Testis (tissue), 3 donors: ENCODE results near the gene LGALS4. TPM values are rescaled to one million over a fixed set of nuclear protein-coding genes. Genes with fewer than 3 reads are reported as not detected.

Experiments
- DNase-seq: peaks from one replicate; pipeline ENCODE4 v3.0.0-alpha.2; 2019
- H3K27ac ChIP-seq, 2 donors: fragments of 200-600 bp; sonication (generic); one replicate each; pipeline ENCODE4 v1.5.1; 2019
- H3K27me3 ChIP-seq: fragments of 200-600 bp; sonication (generic); one replicate; pipeline ENCODE4 v1.5.1; 2019
- H3K36me3 ChIP-seq: fragments of 200-600 bp; sonication (generic); one replicate; pipeline ENCODE4 v1.5.1; 2017; ENCODE audit warnings: low read depth; ENCODE audit errors: missing control alignments
- H3K4me1 ChIP-seq: fragments of 200-600 bp; sonication (generic); one replicate; pipeline ENCODE4 v1.5.1; 2019
- H3K4me3 ChIP-seq, 2 donors: fragments of 200-600 bp; sonication (generic); one replicate each; pipeline ENCODE4 v1.5.1; 2017 to 2019
- H3K9me3 ChIP-seq: fragments of 200-600 bp; sonication (generic); one replicate; pipeline ENCODE4 v1.5.1; 2017
- CTCF ChIP-seq, 3 experiments: fragments of 450-650 bp in 2 of 3; fragments of 200-600 bp in 1 of 3; sonication (generic) in 1 of 3; IDR thresholded peaks; one replicate each; pipeline ENCODE4 v1.5.1; 2016 to 2019; ENCODE audit warnings: antibody characterized with exemption in 3 of 3, mild to moderate bottlenecking in 2 of 3, moderate library complexity in 1 of 3
- POLR2A ChIP-seq: fragments of 450-650 bp; IDR thresholded peaks from one replicate; pipeline ENCODE4 v1.6.1; 2017; ENCODE audit warnings: antibody characterized with exemption, mild to moderate bottlenecking, moderate library complexity
- WGBS, 2 donors: methylation state at CpG; one replicate each; pipeline ENCODE4 v1.1.5; 2018; 5-methylcytosine and 5-hydroxymethylcytosine counted together
- intact Hi-C: fragments of 100-400 bp; cut with DNase I; formaldehyde crosslinking; loops from one replicate; pipeline ENCODE4 v1.15.1; 2023; ENCODE audit warnings: low total_unique reads
- polyA plus RNA-seq: library from polyadenylated mRNA; stranded (reverse); fragments of 350-450 nt; fragmentation: Illumina TruSeq; extraction: RNeasy Lipid Tissue Mini Kit (QIAGEN cat#74804); gene quantifications from one replicate; pipeline ENCODE4 v1.2.3, GENCODE V29; 2014; ENCODE audit warnings: low read depth, low replicate concordance; ENCODE audit not compliant: insufficient read depth
- total RNA-seq, 2 donors: library from RNA; depleted of rRNA; stranded (reverse); fragments of >200 nt; gene quantifications; one replicate each; pipeline ENCODE4 v1.2.3, GENCODE V29; 2016

The LGALS4 gene
- total and polyA plus RNA-seq, 3 donors from 2014 or later: 1.6 to 1.9 (median 1.6) TPM

- no peaks in the 10 kb centered on the region for H3K27me3 ChIP-seq
- peaks cover 6% of the 10 kb centered on the region for H3K4me1 ChIP-seq
- no peaks in the 10 kb centered on the region for H3K9me3 ChIP-seq
- H3K36me3 ChIP-seq: no peaks in the 10 kb centered on the region
- H3K27ac ChIP-seq: no peak overlapping the region
- 76 to 84% methylated on average over 2 to 6 of the region's 6 CpGs for WGBS, 2 donors
- DNase-seq: no peak
- TF ChIP-seq POLR2A (no peak), CTCF (IDR thresholded peaks at IDR 0.05) (no peak)
- intact Hi-C loops: no loop called here
- no peak overlapping the region for H3K4me3 ChIP-seq
These were observed 24.4 kb upstream of the LGALS4 start for GRCh38 chr19:38836983-38837626.

GRCh38 chr19:38836159-38836982 is 23.6 kb upstream of the LGALS4 start:
- no peak overlapping the region for H3K4me3 ChIP-seq
- WGBS, 2 donors: 63 to 66% methylated on average over 8 of the region's 8 CpGs
- intact Hi-C loops: no loop called here
- no peak for DNase-seq
- no peaks in the 10 kb centered on the region for H3K27me3 ChIP-seq
- peaks cover 7% of the 10 kb centered on the region for H3K4me1 ChIP-seq
- TF ChIP-seq CTCF (IDR thresholded peaks at IDR 0.05) (no peak), POLR2A (no peak)
- no peaks in the 10 kb centered on the region for H3K36me3 ChIP-seq
- H3K27ac ChIP-seq: no peak overlapping the region
- H3K9me3 ChIP-seq: no peaks in the 10 kb centered on the region

- Histone ChIP-seq H3K4me3 (no peak overlapping the region), H3K27ac (no peak overlapping the region), H3K9me3 (no peaks in the 10 kb centered on the region), H3K27me3 (no peaks in the 10 kb centered on the region), H3K36me3 (no peaks in the 10 kb centered on the region), H3K4me1 (peaks cover 15% of the 10 kb centered on the region)
- 92 to 93% methylated on average over 6 of the region's 6 CpGs for WGBS, 2 donors
- TF ChIP-seq POLR2A: no peak
- TF ChIP-seq CTCF (IDR thresholded peaks at IDR 0.05): no peak
- intact Hi-C loops: no loop called here
- DNase-seq: no peak
These were observed 21.8 kb upstream of the LGALS4 start for GRCh38 chr19:38834590-38834989.

GRCh38 chr19:38834104-38834490 is 21.4 kb upstream of the LGALS4 start:
- intact Hi-C loops: no loop called here
- H3K36me3 ChIP-seq: no peaks in the 10 kb centered on the region

More at GRCh38 chr19:38834104-38834490, 21.4 kb upstream of the LGALS4 start:
- H3K4me1 ChIP-seq: peaks cover 15% of the 10 kb centered on the region
- H3K4me3 ChIP-seq: no peak overlapping the region
- 94 to 95% methylated on average over 4 of the region's 4 CpGs for WGBS, 2 donors
- no peak for DNase-seq
- no peak for TF ChIP-seq CTCF (IDR thresholded peaks at IDR 0.05)
- no peak for TF ChIP-seq POLR2A
- no peaks in the 10 kb centered on the region for H3K9me3 ChIP-seq
- H3K27me3 ChIP-seq: no peaks in the 10 kb centered on the region
- H3K27ac ChIP-seq: no peak overlapping the region
